ENCODE results near the gene HELZ.
A peak's percentile ranks its signal among the peaks of the same experiment; 100 is the strongest.
"Not testable (repeated sequence)": the region's sequence is repeated elsewhere in the genome, so short reads cannot be mapped to it uniquely, and the experiment has no call there.

Gene HELZ, protein sequence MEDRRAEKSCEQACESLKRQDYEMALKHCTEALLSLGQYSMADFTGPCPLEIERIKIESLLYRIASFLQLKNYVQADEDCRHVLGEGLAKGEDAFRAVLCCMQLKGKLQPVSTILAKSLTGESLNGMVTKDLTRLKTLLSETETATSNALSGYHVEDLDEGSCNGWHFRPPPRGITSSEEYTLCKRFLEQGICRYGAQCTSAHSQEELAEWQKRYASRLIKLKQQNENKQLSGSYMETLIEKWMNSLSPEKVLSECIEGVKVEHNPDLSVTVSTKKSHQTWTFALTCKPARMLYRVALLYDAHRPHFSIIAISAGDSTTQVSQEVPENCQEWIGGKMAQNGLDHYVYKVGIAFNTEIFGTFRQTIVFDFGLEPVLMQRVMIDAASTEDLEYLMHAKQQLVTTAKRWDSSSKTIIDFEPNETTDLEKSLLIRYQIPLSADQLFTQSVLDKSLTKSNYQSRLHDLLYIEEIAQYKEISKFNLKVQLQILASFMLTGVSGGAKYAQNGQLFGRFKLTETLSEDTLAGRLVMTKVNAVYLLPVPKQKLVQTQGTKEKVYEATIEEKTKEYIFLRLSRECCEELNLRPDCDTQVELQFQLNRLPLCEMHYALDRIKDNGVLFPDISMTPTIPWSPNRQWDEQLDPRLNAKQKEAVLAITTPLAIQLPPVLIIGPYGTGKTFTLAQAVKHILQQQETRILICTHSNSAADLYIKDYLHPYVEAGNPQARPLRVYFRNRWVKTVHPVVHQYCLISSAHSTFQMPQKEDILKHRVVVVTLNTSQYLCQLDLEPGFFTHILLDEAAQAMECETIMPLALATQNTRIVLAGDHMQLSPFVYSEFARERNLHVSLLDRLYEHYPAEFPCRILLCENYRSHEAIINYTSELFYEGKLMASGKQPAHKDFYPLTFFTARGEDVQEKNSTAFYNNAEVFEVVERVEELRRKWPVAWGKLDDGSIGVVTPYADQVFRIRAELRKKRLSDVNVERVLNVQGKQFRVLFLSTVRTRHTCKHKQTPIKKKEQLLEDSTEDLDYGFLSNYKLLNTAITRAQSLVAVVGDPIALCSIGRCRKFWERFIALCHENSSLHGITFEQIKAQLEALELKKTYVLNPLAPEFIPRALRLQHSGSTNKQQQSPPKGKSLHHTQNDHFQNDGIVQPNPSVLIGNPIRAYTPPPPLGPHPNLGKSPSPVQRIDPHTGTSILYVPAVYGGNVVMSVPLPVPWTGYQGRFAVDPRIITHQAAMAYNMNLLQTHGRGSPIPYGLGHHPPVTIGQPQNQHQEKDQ (N-terminal part only)

DNA sequence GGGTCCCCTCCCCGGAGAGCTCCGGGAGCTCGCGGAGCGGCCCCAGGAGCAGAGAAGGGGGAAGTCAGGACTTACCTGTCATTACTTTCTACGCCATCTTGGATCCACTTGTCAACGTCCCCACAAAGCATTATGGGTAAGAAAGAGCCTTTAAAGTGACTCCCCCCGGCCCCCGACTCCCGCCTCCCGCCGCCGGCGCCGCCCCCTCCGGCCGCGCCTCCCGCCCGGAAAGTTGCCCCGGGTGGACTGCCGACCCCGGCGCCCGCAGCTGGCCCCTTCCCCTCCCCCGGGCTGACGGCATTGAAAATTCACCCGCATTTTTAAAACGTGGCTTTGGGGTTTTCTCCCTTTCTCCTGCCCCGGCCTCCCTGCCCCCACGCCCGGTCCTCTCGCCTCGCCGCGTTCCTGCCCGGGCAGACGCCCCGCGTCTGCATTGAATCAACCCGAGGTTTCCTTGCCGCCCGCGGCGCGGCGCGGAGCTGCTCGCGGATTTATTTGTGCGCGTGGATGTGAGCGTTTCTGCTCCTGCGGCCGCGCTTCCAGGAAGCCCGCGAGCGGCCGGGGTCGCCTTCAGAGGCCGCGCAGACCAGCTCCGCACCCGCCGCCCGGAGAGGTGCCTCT, at the start of gene HELZ:
HELZ (minus strand) TSS at position 124 of the 621 bp plus-strand sequence. CDS start 26,392 bp downstream, outside the sequence.
- peak; percentile 74 for DNase-seq (ENCODE audit: low spot score)

DNA sequence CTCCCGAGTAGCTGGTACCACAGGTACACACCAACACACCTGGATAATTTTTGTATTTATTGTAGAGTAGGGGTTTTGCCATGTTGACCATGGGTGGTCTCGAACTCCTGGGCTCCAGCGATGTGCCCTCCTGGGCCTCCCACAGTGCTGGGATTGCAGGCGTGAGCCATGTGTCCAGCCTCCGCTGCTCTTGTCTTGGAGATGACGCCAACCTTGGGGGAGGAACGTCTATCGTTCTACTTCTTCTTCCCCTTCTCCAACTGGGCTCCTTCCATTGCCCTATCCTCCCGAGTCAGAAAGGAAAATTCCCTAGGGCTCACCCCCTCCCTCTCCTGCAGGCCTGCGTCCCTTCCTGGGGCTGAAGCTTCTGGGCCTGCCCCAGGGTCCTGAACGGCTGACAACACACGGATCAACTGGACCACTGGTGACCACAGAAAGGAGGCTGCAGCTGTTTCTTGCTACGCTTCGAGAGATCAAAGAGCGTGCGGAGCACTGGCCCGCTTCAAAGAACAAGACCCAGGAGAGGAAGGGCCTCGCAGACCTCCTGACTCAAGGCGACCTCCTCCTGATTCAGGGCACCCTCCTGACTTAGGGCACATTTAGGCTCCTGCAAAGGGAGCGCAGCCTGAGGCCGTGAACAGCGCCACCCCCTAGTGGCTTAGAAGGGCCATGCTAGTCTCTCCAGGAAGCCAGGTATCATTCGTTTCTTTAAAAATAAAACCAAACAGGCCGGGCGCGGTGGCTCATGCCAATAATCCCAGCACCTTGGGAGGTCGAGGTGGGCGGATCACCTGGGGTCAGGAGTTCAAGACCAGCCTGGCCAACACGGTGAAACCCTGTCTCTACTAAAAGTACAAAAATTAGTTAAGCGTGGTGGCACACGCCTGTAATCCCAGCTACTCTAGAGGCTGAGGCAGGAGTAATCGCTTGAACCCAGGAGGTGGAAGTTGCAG, 48.5 kb upstream of the HELZ start:
- DNase-seq (ENCODE audit: low spot score) = peak; percentile 71

DNA sequence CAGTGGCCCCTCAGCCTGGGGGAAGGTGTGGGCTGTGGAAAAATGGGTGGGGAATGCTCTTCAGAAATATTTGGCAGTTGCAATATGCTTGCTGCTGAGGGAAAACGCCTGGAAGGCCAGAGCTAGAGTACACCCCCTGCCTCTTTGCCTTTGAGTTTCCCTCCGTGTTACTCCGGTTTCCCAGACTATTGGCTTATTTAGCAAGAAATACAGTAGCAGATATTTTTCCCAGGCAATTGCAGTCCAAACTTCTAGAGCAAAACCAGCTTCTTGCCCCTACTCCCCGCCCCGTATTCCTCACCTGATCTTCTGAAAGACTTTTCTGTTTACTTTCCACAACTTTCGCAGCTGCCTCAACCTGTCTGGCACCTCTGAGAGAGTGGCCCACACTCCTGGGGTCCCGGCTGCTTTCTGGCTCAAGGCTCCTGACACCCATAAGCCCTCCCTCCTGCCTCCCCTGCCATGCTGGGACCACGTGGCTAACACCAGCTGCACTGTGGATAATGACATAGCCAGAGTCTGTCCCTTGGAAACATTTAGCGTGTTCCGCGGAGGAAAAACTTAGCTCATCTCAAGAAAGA, 45.8 kb upstream of the HELZ start:
- DNase-seq (ENCODE audit: low spot score) = no peak

DNA sequence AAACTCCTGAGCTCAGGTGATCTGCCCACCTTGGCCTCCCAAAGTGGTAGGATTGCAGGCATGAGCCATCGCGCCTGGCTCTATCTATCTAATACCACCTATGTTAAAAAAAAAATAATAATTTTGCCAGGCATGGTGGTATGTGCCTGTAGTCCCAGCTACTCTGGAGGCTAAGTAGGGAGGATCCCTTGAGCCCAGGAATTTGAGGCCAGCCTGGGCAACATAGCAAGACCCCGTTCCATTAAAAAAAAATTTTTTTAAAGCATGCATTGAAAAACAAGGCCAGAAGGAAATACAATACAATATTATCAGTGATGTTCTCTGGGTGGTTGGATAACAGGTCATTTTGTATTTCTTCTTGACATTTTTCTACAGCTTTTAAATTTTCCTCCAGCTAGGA, 45.2 kb upstream of the HELZ start:
- no peak for DNase-seq (ENCODE audit: low spot score)

GRCh38 chr17:67289181-67289876, 44.3 kb upstream of the HELZ start:
- DNase-seq (ENCODE audit: low spot score) = no peak

DNA sequence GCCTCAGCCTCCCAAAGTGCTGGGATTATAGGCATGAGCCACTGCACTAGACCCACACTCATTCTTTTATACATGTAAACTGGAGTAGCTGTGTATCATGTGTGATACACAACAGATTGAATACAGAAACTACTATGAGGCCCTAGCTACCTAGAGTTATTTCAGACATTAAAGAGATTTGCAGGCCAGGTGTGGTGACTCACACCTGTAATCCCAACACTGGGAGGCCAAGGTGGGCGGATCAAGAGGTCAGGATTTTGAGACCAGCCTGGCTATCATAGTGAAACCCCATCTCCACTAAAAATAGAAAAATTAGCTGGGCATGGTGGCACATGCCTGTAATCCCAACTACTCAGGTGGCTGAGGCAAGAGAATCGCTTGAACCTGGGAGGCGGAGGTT, 41.8 kb upstream of the HELZ start:
- not testable (repeated sequence) for DNase-seq (ENCODE audit: low spot score)

DNA sequence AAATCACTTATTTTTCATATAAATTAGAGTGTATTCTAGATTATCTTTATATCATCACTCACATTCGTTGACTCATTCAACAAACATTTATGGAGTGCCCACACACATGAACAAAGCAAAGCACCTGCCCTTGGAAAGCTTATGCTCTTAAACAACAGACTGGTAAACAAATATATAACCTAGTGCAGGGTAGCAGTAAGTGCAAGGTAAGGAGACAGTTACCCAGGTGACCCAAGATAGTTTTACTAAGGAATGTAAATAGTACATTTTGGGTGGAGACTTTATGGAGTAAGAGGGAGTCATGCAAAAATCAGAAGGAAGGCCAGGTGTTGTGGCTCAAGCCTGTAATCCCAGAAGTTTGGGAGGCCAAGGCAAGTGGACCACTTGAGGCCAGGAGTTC, 40.4 kb upstream of the HELZ start:
- DNase-seq (ENCODE audit: low spot score) = no peak

DNA sequence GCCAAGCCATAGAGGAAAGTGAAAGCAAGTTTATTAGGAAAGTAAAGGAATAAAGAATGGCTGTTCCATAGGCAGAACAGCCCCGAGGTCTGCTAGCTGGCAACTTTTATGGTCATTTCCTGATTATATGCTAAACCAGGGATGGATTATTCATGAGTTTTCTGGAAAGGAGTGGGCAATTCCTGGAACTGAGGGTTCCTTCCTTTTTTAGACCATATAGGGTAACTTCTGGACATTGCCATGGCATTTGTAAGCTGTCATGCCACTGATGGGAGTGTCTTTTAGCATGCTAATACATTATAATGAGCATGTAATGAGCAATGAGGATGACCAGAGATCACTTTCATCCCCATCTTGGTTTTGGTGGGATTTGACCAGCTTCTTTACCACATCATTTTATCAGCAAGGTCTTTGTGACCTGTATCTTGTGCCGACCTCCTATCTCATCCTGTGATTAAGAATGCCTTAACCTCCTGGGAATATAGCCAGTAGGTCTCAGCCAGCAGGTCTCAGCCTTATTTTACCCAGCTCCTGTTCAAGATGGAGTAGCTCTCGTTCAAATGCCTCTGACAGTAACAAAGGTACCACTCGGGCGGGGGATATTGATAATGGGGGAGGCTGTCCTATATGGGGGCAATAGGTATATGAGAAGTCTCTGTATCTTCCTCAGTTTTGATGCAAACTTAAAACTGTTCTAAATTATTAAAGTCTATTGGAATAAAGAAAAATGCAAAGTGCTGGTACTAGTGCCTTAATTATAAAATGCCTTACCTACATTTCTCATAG, 38.9 kb upstream of the HELZ start:
- no peak for DNase-seq (ENCODE audit: low spot score)

DNA sequence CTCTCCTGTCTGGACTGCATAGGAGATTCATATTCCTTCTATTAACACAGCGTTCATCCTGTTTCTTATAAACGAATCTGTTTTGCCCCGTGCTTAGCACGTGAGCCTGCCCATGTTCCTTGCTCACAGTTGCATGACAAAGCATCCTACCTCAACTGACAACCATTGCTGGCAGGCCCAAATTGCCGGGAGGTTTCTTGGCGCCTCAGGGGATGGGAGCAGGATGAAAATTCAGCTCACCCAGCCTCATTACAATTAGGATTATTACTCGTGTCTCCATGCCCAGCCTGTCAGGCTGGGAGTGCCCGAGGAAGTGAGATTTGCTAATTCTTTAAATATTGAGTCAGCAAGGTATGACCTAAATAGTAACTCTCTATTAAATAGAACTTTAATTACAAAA, 36.7 kb upstream of the HELZ start:
- no peak for DNase-seq (ENCODE audit: low spot score)

DNA sequence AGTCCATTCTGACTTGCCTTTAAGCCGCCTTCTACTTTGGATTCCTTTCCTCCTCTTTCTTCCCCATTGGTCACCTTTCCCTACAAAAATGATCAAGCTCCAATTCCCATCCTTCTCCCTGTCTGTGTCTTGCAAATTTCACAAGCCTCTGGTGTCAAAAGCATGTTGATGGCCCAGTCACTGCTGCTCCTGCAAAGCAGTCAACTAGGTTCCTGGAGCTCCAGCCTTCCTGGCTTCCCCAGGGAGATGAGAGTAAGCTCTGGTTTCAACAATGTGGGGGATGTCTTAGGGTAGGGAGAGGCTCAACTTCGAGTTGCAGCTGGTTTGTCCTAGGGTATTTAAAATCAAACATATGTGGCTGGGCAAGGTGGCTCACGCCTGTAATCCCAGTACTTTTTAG, 36.1 kb upstream of the HELZ start:
- no peak for DNase-seq (ENCODE audit: low spot score)

DNA sequence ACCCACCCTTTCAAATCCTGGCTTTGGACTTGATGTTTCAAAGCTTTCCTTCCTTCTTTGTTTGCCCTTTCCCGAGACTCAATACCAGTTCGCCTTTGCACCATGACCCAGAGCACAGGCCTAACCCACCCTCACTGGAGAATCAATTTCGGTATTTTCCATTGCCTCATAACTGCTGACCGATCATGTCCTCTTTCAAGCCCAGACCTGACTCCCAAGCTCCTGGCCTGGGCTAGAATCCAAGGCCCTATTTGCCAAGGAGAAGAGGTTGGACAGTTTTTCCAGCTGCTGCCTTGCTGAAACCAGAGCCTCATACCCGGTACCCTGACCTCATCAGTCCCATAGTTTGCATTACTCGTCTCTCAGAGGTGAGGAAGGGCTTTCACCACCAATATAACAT, 35.3 kb upstream of the HELZ start:
- no peak for DNase-seq (ENCODE audit: low spot score)

- no peak for DNase-seq (ENCODE audit: low spot score)
Measured at GRCh38 chr17:67279115-67279514, 34.1 kb upstream of the HELZ start.

GRCh38 chr17:67278363-67278762, 33.4 kb upstream of the HELZ start:
- no peak for DNase-seq (ENCODE audit: low spot score)

DNA sequence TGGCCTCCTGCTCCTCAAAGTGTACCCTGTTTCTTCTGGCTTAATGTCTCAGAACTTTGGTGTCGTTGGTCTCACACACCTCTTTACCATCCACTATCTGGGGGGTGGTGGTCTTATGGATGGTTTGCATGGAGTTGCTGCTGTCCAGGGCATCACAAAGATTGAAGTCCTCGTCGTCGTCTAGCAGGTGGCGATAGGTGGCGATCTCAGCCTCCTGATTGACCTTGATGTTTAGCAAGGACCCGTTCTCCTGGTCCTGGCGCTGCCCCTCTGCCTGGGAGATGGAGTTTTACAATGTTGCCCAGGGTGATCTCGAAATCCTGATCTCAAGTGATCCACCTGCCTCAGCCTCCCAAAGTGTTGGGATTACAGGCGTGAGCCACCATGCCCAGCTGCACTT, 31.1 kb upstream of the HELZ start:
- DNase-seq (ENCODE audit: low spot score) = no peak

GRCh38 chr17:67274466-67274865, 29.5 kb upstream of the HELZ start:
- no peak for DNase-seq (ENCODE audit: low spot score)

- no peak for DNase-seq (ENCODE audit: low spot score)
Measured at GRCh38 chr17:67273900-67274299, 28.9 kb upstream of the HELZ start.

DNA sequence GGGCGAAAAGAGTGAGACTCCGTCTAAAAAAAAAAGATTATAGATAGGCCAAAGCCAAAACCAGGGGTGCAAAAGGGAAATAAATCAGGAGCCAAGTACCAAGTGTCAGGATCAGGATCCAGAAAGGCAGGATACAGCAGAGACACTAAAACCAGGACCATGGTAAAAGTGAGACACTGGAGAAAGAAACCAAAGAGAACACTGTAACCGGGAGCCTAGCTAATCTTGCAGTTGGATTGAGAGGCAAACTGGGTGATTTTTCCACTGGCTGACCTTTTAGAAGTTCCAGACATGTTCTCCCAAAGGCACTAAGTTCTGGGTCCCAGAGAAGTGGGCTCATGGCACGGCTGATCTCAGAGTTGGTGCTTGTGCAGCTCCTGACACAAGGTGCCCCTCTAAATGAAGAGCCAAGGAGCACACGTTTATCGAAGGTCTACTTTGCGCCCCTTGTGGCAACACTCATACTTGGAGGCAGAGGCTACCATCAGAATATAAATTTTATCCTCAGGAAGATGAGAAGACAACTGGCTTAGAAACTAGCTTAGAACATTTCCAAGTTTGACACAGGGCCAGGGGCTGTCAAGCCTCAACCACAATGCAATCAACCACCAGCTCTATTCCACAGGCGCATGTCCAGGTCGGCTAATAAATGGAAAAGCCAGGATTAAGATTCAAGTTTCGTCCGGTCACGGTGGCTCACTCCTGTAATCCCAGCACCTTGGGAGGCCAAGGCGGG, 27.5 kb upstream of the HELZ start:
- DNase-seq (ENCODE audit: low spot score) = no peak

DNA sequence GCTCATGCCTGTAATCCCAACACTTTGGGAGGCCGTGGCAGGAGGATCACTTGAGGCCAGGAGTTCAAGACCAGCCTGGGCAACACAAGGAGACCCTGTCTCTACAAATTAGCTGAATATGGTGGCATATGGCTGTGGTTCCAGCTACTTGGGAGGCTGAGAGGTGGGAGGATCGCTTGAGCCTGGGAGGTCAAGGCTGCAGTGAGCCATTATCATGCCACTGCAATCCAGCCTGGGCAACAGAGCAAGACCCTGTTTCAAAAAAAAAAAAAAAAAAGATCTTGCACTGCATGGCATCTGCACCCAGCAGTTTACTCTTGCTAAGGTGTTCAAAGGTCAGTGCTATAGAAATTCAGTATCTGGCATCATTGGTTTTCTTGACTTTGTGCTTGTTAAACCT, 26.2 kb upstream of the HELZ start:
- not testable (repeated sequence) for DNase-seq (ENCODE audit: low spot score)
